GM12864 (cell line): ENCODE results near the gene SH3PXD2A.

ENCODE experiments used
- DNase-seq: peaks from one replicate; pipeline ENCODE4 v3.0.0-alpha.2; 2011; ENCODE audit warnings: low read depth
- H3K4me3 ChIP-seq: 2 replicates; pipeline ENCODE4 v1.5.1; 2011; ENCODE audit warnings: mild to moderate bottlenecking, low read depth, low read length, control low read depth
- CTCF ChIP-seq: IDR thresholded peaks from 2 replicates; pipeline ENCODE4 v1.5.1; 2011; ENCODE audit warnings: low read depth, mild to moderate bottlenecking, moderate library complexity, low read length, control low read depth, inconsistent platforms; ENCODE audit errors: missing control alignments

Gene SH3PXD2A

GRCh38 chr10:103657061-103657591 is 198.2 kb downstream of the SH3PXD2A start:
- no peak overlapping the region for H3K4me3 ChIP-seq
- no peak for TF ChIP-seq CTCF
- DNase-seq = no peak

DNA sequence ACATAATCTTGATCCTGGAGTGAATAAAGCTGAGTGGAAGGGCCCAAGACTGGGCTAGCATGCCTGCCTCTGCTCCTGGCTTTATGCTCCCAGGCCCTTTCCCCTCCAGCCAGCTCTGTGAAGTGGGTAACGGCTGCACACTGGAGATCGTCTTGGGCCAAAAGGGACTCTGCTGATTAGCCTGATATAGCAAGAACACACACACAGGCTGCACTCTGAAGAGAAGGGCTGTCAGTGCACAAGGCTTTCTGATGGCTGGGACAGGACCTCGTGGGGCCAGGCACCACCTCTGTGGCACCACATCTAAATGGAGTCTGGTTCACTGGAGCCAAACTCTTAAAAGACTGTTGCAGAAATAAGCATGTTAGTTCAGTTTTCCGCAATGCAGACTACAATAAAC is 200.5 kb downstream of the SH3PXD2A start:
- no peak for DNase-seq
- no peak for TF ChIP-seq CTCF
- H3K4me3 ChIP-seq = no peak overlapping the region

GRCh38 chr10:103653581-103654037 is 201.8 kb downstream of the SH3PXD2A start:
- no peak for DNase-seq
- TF ChIP-seq CTCF = no peak
- H3K4me3 ChIP-seq = no peak overlapping the region

DNA sequence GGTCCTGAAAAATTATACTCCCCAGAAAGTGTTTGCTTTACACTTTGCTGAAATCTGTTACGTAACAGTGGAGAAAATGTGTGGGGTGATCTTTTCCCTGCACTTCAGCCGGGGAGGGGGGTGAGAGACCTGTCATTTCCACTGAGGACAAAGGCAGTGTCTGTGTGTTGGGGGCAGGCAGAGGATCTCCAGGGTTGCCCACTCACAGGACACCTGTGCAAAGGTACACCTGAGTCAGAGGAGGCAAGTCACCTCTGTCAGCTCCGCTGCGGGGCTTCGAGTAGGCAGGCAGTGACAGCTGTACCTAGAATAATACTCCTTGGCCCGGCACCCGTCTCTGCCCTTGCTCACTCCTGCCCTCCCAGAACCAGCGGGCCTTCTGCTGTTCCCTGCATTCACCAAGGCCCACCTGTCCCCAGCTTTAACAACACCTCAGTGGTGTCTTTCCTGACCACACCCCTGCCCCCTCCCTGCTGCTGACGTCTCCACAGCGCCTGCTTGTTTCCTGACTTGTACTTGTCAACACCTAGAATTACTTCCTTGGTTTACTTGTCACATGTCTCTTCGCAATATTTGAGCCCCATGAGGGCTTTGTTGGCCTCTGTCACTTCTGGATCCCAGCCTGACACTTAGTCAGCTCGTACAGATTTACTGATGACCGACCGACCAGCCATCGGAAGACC is 202.6 kb downstream of the SH3PXD2A start:
- no peak for TF ChIP-seq CTCF
- H3K4me3 ChIP-seq = no peak overlapping the region
- no peak for DNase-seq

GRCh38 chr10:103651783-103652476 is 203.4 kb downstream of the SH3PXD2A start:
- H3K4me3 ChIP-seq = no peak overlapping the region
- no peak for TF ChIP-seq CTCF
- no peak for DNase-seq

DNA sequence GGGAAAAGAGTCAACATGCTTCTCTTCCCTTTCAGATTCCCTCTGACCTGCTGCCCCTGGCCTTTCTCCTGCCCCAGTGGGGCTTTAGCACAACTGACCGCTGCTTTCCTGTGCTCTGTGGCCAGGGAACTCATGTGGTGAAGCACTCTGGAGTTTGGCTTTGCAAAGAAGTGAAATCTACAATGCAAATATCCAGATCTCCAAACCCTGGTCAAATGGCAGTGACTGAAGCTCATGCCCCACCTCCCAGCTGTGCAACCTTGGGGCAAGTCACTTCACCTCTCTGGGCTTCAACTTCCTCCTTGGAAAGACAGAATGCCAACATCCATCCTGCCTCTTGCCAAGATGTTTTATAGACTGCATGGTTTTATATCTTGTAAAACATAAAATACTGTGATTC is 204.0 kb downstream of the SH3PXD2A start:
- TF ChIP-seq CTCF = no peak
- no peak overlapping the region for H3K4me3 ChIP-seq
- DNase-seq = no peak
